ENCODE measurements around the gene GSTM4. TPM values are rescaled to one million over a fixed set of nuclear protein-coding genes. Genes with fewer than 3 reads are reported as not detected.
"Not testable (repeated sequence)": the region's sequence is repeated elsewhere in the genome, so short reads cannot be mapped to it uniquely, and the experiment has no call there.

Gene GSTM4
- polyA plus RNA-seq, 3 donors = 57.8 to 63.2 (median 62.2) TPM

- no peak for DNase-seq (ENCODE audit: extremely low read depth in 1 of 11, low read depth in 9 of 11, low spot score in 4 of 11)
Measured at GRCh38 chr1:109677459-109677858, 21.6 kb downstream of the GSTM4 start.

GRCh38 chr1:109678637-109679036, 22.7 kb downstream of the GSTM4 start:
- not testable (repeated sequence) for DNase-seq (ENCODE audit: extremely low read depth in 1 of 11, low read depth in 9 of 11, low spot score in 4 of 11)

GRCh38 chr1:109684777-109685176, 28.9 kb downstream of the GSTM4 start:
- DNase-seq (ENCODE audit: extremely low read depth in 1 of 11, low read depth in 9 of 11, low spot score in 4 of 11) = not testable (repeated sequence)

- DNase-seq (ENCODE audit: extremely low read depth in 1 of 11, low read depth in 9 of 11, low spot score in 4 of 11) = not testable (repeated sequence)
Measured at GRCh38 chr1:109685399-109685798, 29.5 kb downstream of the GSTM4 start.

GRCh38 chr1:109685890-109686289, 30.0 kb downstream of the GSTM4 start:
- not testable (repeated sequence) for DNase-seq (ENCODE audit: extremely low read depth in 1 of 11, low read depth in 9 of 11, low spot score in 4 of 11)

- not testable (repeated sequence) for DNase-seq (ENCODE audit: extremely low read depth in 1 of 11, low read depth in 9 of 11, low spot score in 4 of 11)
Measured at GRCh38 chr1:109687109-109687508, 31.2 kb downstream of the GSTM4 start.

GRCh38 chr1:109687641-109688499, 32.0 kb downstream of the GSTM4 start, which contains the start of gene GSTM1:
Gene GSTM1 (plus strand): TSS chr1:109687817. CDS start chr1:109687874, 57 bp downstream.
- DNase-seq (ENCODE audit: extremely low read depth in 1 of 11, low read depth in 9 of 11, low spot score in 4 of 11) = peak in 5 of 11 donors; percentile 38 to 76 (median 51)

- no peak for DNase-seq (ENCODE audit: extremely low read depth in 1 of 11, low read depth in 9 of 11, low spot score in 4 of 11)
Measured at GRCh38 chr1:109689844-109690405, 34.0 kb downstream of the GSTM4 start.

- no peak for DNase-seq (ENCODE audit: extremely low read depth in 1 of 11, low read depth in 9 of 11, low spot score in 4 of 11)
Measured at GRCh38 chr1:109691759-109692158, 35.9 kb downstream of the GSTM4 start.

- not testable (repeated sequence) for DNase-seq (ENCODE audit: extremely low read depth in 1 of 11, low read depth in 9 of 11, low spot score in 4 of 11)
Measured at GRCh38 chr1:109694400-109694799, 38.5 kb downstream of the GSTM4 start.

- DNase-seq (ENCODE audit: extremely low read depth in 1 of 11, low read depth in 9 of 11, low spot score in 4 of 11) = not testable (repeated sequence)
Measured at GRCh38 chr1:109695138-109695537, 39.2 kb downstream of the GSTM4 start.

GRCh38 chr1:109697066-109697465, 41.2 kb downstream of the GSTM4 start:
- no peak for DNase-seq (ENCODE audit: extremely low read depth in 1 of 11, low read depth in 9 of 11, low spot score in 4 of 11)

GRCh38 chr1:109697861-109698260, 42.0 kb downstream of the GSTM4 start:
- DNase-seq (ENCODE audit: extremely low read depth in 1 of 11, low read depth in 9 of 11, low spot score in 4 of 11) = not testable (repeated sequence)

- not testable (repeated sequence) for DNase-seq (ENCODE audit: extremely low read depth in 1 of 11, low read depth in 9 of 11, low spot score in 4 of 11)
Measured at GRCh38 chr1:109702940-109703339, 47.0 kb downstream of the GSTM4 start.

- no peak for DNase-seq (ENCODE audit: extremely low read depth in 1 of 11, low read depth in 9 of 11, low spot score in 4 of 11)
Measured at GRCh38 chr1:109704173-109704572, 48.3 kb downstream of the GSTM4 start.

GRCh38 chr1:109705411-109705810, 49.5 kb downstream of the GSTM4 start:
- DNase-seq (ENCODE audit: extremely low read depth in 1 of 11, low read depth in 9 of 11, low spot score in 4 of 11) = no peak

GRCh38 chr1:109708949-109709348, 53.0 kb downstream of the GSTM4 start:
- not testable (repeated sequence) for DNase-seq (ENCODE audit: extremely low read depth in 1 of 11, low read depth in 9 of 11, low spot score in 4 of 11)

GRCh38 chr1:109709822-109710221, 53.9 kb downstream of the GSTM4 start:
- DNase-seq (ENCODE audit: extremely low read depth in 1 of 11, low read depth in 9 of 11, low spot score in 4 of 11) = not testable (repeated sequence)
